NCI-H82 treated with DMSO at 0.1 percent for 48 hours (cell line): Measurements from ENCODE around the gene MICAL3.

Experiments used
- DNase-seq: peaks from one replicate; lab custom pipeline; 2025; ENCODE audit not compliant: unreplicated experiment; lab: John Stamatoyannopoulos, UW

Gene MICAL3

GRCh38 chr22:17873804-17874203 lies 150.6 kb downstream of the MICAL3 start:
- no peak for DNase-seq

- DNase-seq = no peak
Observed at GRCh38 chr22:17873116-17873515, 151.2 kb downstream of the MICAL3 start.

DNA sequence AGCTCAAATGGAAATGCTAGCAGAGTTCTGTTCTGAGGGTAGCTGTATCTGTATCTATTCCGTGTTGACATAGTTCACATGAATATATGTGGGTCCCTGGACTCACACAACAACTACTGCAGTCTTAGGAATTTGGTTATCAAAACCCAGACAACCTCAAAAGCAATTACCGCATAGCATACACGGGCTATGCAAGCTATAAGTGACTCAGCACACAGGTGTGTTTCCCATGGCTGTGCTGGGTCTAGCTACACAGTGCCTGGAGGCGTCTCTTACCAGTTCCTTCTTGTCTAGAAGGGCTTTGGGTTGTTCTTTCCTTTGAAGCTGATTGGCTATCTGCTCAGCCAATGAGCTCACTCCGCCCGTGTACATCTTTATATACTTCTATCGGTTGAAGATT lies 151.9 kb downstream of the MICAL3 start:
- no peak for DNase-seq

- DNase-seq = no peak
Observed at GRCh38 chr22:17871726-17872458, 152.5 kb downstream of the MICAL3 start.

GRCh38 chr22:17870407-17870806 lies 154.0 kb downstream of the MICAL3 start:
- no peak for DNase-seq

DNA sequence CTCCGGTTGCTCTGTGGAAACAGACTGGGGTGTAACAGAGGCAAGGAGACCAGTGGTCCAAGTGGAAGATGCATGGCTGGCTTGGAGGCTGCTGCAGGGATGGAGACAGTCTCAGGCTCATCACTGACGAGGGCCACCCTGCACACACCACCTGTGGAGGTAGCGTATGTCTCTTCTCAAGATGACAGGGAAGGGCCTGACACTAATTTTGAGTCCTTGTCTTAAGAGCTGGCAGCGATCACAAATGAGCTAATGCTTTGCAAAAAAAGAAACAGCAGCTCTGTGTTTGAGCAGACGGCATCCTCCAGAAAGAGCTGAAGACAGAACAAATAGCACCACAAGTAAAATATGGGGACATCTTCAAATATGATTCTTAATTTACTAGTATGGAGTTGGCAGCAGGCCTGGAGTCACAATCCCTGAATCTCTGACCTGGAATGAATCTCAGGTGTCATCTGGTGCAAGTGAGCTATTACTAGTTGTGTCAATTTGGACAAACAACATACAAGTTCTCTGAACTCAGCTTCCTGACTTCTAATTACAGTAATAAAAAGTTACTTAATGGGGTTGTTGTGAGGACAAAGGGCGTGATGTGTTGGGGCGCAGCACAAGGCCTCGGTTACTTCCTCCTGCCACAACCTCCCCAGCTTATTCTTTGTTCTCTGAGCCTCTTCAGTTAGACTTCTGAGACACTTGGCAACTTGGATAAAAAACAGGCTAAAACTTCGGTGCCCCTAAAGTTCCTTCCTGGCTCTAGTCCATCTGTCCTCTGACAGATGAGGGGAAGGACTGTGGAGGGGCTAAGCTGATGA lies 154.9 kb downstream of the MICAL3 start:
- DNase-seq = no peak

DNA sequence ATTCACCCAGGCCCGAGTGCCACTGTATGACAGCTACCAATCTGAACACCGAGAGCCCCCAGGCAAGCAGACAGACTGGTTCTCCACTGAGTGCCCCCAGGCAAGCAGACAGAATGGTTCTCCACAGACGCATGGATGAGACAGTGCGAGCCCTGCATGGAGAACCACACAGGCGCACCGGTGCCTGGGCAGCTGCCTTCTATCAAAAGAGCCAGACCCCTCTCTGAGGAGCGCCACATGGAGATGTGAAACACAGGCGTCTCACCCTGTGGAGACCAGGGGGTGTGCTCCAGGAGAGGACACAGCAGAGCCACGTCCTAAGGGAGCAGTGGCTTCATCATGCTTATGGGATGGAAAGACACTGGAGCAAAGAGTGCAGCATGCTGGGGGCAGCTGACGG lies 155.6 kb downstream of the MICAL3 start:
- no peak for DNase-seq

GRCh38 chr22:17867160-17867785 lies 157.1 kb downstream of the MICAL3 start:
- no peak for DNase-seq

DNA sequence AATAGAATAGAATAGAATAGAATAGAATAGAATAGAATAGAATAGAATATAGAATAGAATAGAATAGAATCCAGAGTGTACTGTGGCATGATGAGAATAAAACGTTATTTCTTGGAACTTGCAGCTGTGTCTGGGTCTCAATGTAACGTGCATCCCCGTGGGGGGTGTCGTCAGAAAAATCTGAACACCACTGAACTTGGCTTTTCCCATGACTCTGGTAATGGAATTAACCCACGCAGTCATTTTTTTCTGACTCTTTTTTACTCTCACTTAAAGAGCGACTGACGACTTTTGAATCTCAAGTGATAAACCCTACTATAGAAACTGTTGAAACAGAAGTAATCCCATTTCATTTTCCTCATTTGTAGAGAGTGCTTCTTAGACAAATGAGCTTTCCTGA lies 157.7 kb downstream of the MICAL3 start:
- DNase-seq = no peak

GRCh38 chr22:17866127-17866526 lies 158.2 kb downstream of the MICAL3 start:
- no peak for DNase-seq

- no peak for DNase-seq
Observed at GRCh38 chr22:17865183-17866055, 158.9 kb downstream of the MICAL3 start.

DNA sequence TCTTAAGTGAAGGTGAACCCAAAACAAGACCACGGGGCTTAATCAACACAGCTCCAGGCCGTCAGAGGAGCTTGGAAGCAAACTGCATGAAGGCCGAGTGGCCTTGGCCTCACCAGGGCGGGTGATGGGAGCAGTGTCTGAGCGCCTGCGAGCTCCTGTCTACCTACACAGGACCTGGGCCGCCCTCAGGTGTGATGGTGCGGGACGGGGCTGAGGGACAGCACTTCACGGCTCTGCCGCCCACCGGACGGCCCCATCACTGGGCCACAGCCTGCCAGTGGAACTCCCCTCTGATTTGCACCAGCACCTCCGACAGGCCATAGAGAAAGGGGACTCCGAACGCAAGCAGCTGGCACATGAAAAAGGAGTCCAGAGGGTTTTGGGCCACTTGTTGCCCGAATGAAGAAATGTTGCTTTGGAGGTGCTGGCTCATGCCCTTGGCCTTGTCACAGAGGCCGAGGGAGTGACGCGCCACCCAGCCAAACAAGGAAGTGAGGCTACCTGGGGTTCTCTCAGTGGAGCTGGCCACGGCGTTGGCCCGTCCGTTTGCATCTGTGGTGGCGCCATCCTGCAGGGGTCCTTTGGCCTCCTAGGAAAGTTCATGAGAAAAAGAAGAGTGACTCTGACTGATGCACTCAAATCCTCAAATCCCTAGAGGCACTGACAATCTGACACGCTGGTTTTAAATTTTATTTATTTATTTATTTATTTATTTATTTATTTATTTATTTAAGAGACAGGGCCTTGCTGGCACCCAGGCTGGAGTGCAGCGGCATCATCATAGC lies 159.8 kb downstream of the MICAL3 start:
- no peak for DNase-seq

- no peak for DNase-seq
Observed at GRCh38 chr22:17862646-17863181, 161.6 kb downstream of the MICAL3 start.

DNA sequence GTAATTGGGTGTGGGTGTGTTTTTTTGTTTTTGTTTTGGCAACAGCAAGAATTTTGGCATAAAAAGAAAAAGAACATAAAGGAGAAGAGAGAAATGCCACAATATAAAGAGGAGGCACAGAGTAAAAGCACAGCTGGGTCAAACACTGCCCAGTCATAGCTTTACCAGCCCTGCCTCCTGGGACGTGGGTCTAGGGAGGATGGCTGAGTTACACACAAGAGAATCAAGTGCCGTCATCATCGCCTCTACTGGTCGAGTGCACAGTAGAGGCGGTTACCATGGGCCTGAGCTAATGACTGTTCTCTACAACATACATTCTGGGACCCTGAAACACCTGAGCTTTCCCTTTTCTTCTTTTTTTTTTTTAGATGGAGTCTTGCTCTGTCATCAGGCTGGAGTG lies 162.5 kb downstream of the MICAL3 start:
- no peak for DNase-seq

DNA sequence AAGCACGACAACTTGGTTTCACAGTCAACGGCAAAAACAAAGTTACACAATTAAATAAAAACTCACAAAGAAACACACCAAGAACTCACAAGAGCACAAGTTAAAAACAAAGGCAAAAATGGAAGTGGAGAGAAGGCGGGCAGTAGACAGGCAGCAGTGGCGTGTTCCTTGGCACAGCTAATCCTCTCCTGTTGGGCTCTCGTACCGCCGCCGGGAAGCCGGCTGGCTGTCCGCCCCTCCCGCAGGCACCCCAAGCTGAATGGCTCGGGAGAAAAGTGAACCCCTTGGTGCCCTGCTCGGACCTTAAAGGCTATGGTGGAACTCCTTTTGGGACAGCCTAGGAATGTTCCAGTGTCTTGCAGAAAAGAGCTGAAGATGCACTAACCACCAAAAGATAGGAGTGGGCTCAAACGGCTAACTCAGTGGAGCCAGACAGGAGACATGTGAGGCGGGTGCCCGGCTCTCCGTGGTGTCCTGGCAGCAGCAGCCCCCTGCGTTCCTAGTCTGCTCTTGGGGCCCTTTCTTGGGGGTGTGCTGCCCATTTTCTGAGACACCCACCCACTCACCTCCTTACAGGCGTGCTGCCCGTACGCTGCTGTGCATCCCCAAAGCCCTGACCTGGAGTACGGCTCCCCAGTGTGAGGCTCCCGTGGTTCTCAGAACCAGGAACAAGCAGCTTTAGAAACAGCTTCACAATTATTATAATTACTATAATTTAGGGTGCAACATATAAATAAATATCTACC lies 164.0 kb downstream of the MICAL3 start:
- DNase-seq = no peak

- no peak for DNase-seq
Observed at GRCh38 chr22:17858033-17858432, 166.3 kb downstream of the MICAL3 start.

DNA sequence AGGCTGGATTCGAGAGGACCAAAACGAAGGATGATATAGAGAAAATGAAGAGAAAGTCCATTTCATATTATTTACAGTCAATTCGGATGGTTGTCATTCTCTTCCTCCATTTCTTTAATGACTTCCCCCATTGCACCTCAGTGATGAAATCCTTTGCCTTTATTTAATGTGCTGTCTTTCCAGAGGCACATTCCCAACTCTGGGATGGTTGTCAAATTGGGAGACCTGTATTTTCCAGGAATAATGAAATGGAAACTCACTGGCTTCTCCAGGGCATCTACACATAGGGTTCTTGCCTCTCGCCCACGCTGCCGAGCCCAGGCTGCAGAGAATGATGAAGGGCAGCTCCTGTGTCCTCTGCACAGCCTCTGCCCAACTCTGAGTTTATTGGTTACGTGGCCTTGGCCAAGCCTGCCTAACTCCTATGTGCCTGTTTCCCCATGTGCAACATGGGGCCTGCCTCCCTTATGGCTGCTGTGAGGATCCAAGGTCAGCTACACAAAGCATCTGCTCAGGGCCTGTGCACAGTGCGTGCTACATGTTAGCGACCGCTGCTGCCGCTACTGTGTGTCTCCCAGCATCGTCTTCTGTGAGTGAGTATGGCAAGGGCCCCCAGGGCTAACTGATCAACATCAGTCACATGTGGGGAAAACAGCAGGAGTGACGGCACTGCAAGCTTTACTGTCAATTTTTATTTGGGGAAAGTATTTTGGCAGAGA lies 168.6 kb downstream of the MICAL3 start:
- no peak for DNase-seq

DNA sequence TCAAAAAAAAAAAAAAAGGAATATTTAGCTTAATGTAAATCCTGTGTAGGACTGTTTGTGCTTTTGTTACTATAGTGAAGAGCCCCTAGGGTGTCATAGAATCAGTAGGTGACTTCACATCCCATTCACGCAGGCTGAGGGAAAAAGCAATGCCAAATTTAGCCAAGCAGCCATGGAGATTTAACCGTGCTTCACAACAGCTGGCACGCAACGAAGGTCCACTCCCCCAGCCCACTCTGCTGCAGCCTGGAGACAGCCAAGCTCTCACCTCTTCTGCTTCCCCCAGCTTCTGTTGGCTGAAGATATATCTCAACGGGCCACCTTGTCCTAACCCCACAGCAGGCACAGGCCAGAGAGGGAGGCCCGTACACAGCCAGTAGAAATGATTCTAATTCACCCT lies 171.3 kb downstream of the MICAL3 start:
- DNase-seq = no peak

GRCh38 chr22:17851759-17852158 lies 172.6 kb downstream of the MICAL3 start:
- no peak for DNase-seq
